Stimulated activated naive CD8-positive, alpha-beta T cell treated with anti-CD3 and anti-CD28 coated beads, Interleukin-15, amount 100 ng/mL, for 72 hours (primary cell): ENCODE data around the gene PTPRG.
"Not testable (repeated sequence)": the region's sequence is repeated elsewhere in the genome, so short reads cannot be mapped to it uniquely, and the experiment has no call there.

Experiments used
- ATAC-seq: fragments of 150-1000 bp; cut with Tn5 transposase; 2 replicates; pipeline ENCODE4 v1.10.0; 2021; ENCODE audit warnings: mild to moderate bottlenecking, moderate library complexity
- DNase-seq, 2 donors: peaks; one replicate each; pipeline ENCODE4 v3.0.0; 2021 to 2022
- H3K27ac Mint-ChIP-seq, 2 donors: one replicate each; pipeline ENCODE4 v1.8.0; 2022; ENCODE audit warnings: mild to moderate bottlenecking in 2 of 2, mixed read lengths in 2 of 2, moderate library complexity in 2 of 2
- H3K27me3 Mint-ChIP-seq: one replicate; pipeline ENCODE4 v1.8.0; 2022; ENCODE audit warnings: mixed read lengths
- H3K4me1 Mint-ChIP-seq: one replicate; pipeline ENCODE4 v1.8.0; 2022; ENCODE audit warnings: mild to moderate bottlenecking, mixed read lengths
- H3K4me3 Mint-ChIP-seq, 2 donors: one replicate each; pipeline ENCODE4 v1.8.0; 2022; ENCODE audit warnings: mild to moderate bottlenecking in 2 of 2, mixed read lengths in 2 of 2, moderate library complexity in 1 of 2
- H3K9me3 Mint-ChIP-seq, 2 donors: one replicate each; pipeline ENCODE4 v1.8.0; 2022; ENCODE audit warnings: mixed read lengths in 2 of 2

Gene PTPRG

GRCh38 chr3:61687663-61688306, 126.4 kb downstream of the PTPRG start:
- no peak overlapping the region for H3K27ac Mint-ChIP-seq
- ATAC-seq (no peak), DNase-seq (no peak)
- H3K27me3 Mint-ChIP-seq, result peaks cover 13% of the 10 kb centered on the region
- no peaks in the 10 kb centered on the region for H3K9me3 Mint-ChIP-seq
- H3K4me1 Mint-ChIP-seq, result no peaks in the 10 kb centered on the region
- H3K4me3 Mint-ChIP-seq, result no peak overlapping the region

GRCh38 chr3:61688307-61688984, 127.1 kb downstream of the PTPRG start:
- H3K4me3 Mint-ChIP-seq, result no peak overlapping the region
- no peak for ATAC-seq
- no peaks in the 10 kb centered on the region for H3K9me3 Mint-ChIP-seq
- no peak for DNase-seq
- no peak overlapping the region for H3K27ac Mint-ChIP-seq
- no peaks in the 10 kb centered on the region for H3K4me1 Mint-ChIP-seq
- H3K27me3 Mint-ChIP-seq, result peaks cover 17% of the 10 kb centered on the region

- Mint-ChIP-seq H3K27me3 (peaks cover 15% of the 10 kb centered on the region), H3K4me1 (no peaks in the 10 kb centered on the region), H3K27ac (no peak overlapping the region), H3K9me3 (no peaks in the 10 kb centered on the region), H3K4me3 (no peak overlapping the region)
- DNase-seq, result no peak
- ATAC-seq, result no peak
Observed at GRCh38 chr3:61690016-61690415, 128.6 kb downstream of the PTPRG start.

- Mint-ChIP-seq H3K4me3 (no peak overlapping the region), H3K9me3 (no peaks in the 10 kb centered on the region), H3K4me1 (no peaks in the 10 kb centered on the region), H3K27ac (no peak overlapping the region), H3K27me3 (peaks cover 15% of the 10 kb centered on the region)
- ATAC-seq (no peak), DNase-seq (no peak)
Observed at GRCh38 chr3:61691466-61691865, 130.1 kb downstream of the PTPRG start.

- no peak for ATAC-seq
- H3K9me3 Mint-ChIP-seq, result no peaks in the 10 kb centered on the region
- DNase-seq, result no peak
- H3K4me3 Mint-ChIP-seq, result no peak overlapping the region
- H3K27me3 Mint-ChIP-seq, result peaks cover 12% of the 10 kb centered on the region
- no peak overlapping the region for H3K27ac Mint-ChIP-seq
- H3K4me1 Mint-ChIP-seq, result no peaks in the 10 kb centered on the region
Observed at GRCh38 chr3:61697301-61697700, 135.9 kb downstream of the PTPRG start.

GRCh38 chr3:61698278-61699072, 137.1 kb downstream of the PTPRG start:
- not testable (repeated sequence) for DNase-seq, H3K4me3 Mint-ChIP-seq

GRCh38 chr3:61699622-61700021, 138.3 kb downstream of the PTPRG start:
- H3K4me1 Mint-ChIP-seq, result no peaks in the 10 kb centered on the region
- ATAC-seq (no peak), DNase-seq (no peak)
- no peak overlapping the region for H3K4me3 Mint-ChIP-seq
- no peaks in the 10 kb centered on the region for H3K27me3 Mint-ChIP-seq
- no peak overlapping the region for H3K27ac Mint-ChIP-seq
- no peaks in the 10 kb centered on the region for H3K9me3 Mint-ChIP-seq

More at GRCh38 chr3:61698278-61699072, 137.1 kb downstream of the PTPRG start:
- H3K27ac Mint-ChIP-seq, ATAC-seq, H3K9me3 Mint-ChIP-seq, H3K27me3 Mint-ChIP-seq, H3K4me1 Mint-ChIP-seq: not testable (repeated sequence)

- Mint-ChIP-seq H3K4me1 (no peaks in the 10 kb centered on the region), H3K9me3 (no peaks in the 10 kb centered on the region), H3K27me3 (no peaks in the 10 kb centered on the region), H3K27ac (no peak overlapping the region), H3K4me3 (no peak overlapping the region)
- ATAC-seq (no peak), DNase-seq (no peak)
Observed at GRCh38 chr3:61701011-61701410, 139.6 kb downstream of the PTPRG start.

- Mint-ChIP-seq H3K27me3 (no peaks in the 10 kb centered on the region), H3K9me3 (no peaks in the 10 kb centered on the region), H3K27ac (no peak overlapping the region), H3K4me1 (no peaks in the 10 kb centered on the region), H3K4me3 (no peak overlapping the region)
- ATAC-seq (no peak), DNase-seq (no peak)
Observed at GRCh38 chr3:61702453-61702852, 141.1 kb downstream of the PTPRG start.

GRCh38 chr3:61704807-61705206, 143.4 kb downstream of the PTPRG start:
- Mint-ChIP-seq H3K9me3 (no peaks in the 10 kb centered on the region), H3K27ac (no peak overlapping the region)

GRCh38 chr3:61707492-61707891, 146.1 kb downstream of the PTPRG start:
- H3K9me3 Mint-ChIP-seq, result peaks cover 0 to 6% of the 10 kb centered on the region in 2 donors
- H3K27ac Mint-ChIP-seq, result no peak overlapping the region
- ATAC-seq, result no peak
- no peaks in the 10 kb centered on the region for H3K27me3 Mint-ChIP-seq
- H3K4me1 Mint-ChIP-seq, result no peaks in the 10 kb centered on the region
- H3K4me3 Mint-ChIP-seq, result no peak overlapping the region
- DNase-seq, result no peak

More at GRCh38 chr3:61704807-61705206, 143.4 kb downstream of the PTPRG start:
- ATAC-seq (no peak), DNase-seq (no peak)
- Mint-ChIP-seq H3K4me3 (no peak overlapping the region), H3K4me1 (no peaks in the 10 kb centered on the region), H3K27me3 (no peaks in the 10 kb centered on the region)

- H3K9me3 Mint-ChIP-seq, H3K4me3 Mint-ChIP-seq, H3K27me3 Mint-ChIP-seq, DNase-seq, ATAC-seq, H3K27ac Mint-ChIP-seq, H3K4me1 Mint-ChIP-seq: not testable (repeated sequence)
Observed at GRCh38 chr3:61710920-61711319, 149.5 kb downstream of the PTPRG start.

GRCh38 chr3:61714225-61714624, 152.9 kb downstream of the PTPRG start:
- Mint-ChIP-seq H3K9me3 (peaks cover 0 to 6% of the 10 kb centered on the region in 2 donors), H3K4me1 (no peaks in the 10 kb centered on the region)

GRCh38 chr3:61715886-61716527, 154.6 kb downstream of the PTPRG start:
- Mint-ChIP-seq H3K27me3 (no peaks in the 10 kb centered on the region), H3K4me3 (no peak overlapping the region), H3K9me3 (peaks cover 0 to 3% of the 10 kb centered on the region in 2 donors), H3K4me1 (no peaks in the 10 kb centered on the region), H3K27ac (no peak overlapping the region)
- DNase-seq (no peak), ATAC-seq (no peak)

More at GRCh38 chr3:61714225-61714624, 152.9 kb downstream of the PTPRG start:
- Mint-ChIP-seq H3K4me3 (no peak overlapping the region), H3K27ac (no peak overlapping the region), H3K27me3 (no peaks in the 10 kb centered on the region)
- no peak for ATAC-seq
- DNase-seq, result no peak

GRCh38 chr3:61716693-61717092, 155.3 kb downstream of the PTPRG start:
- not testable (repeated sequence) for H3K27ac Mint-ChIP-seq, H3K9me3 Mint-ChIP-seq

More at GRCh38 chr3:61716693-61717092, 155.3 kb downstream of the PTPRG start:
- not testable (repeated sequence) for H3K4me3 Mint-ChIP-seq, H3K27me3 Mint-ChIP-seq, H3K4me1 Mint-ChIP-seq, ATAC-seq, DNase-seq
